Effector CD8-positive, alpha-beta T cell (primary cell): ENCODE results near the gene ACTR1B.
"Not testable (repeated sequence)": the region's sequence is repeated elsewhere in the genome, so short reads cannot be mapped to it uniquely, and the experiment has no call there.

Experiments
- DNase-seq: peaks from one replicate; lab custom pipeline; 2025; lab: John Stamatoyannopoulos, UW
- total RNA-seq, 4 experiments: gene quantifications; one replicate each; lab custom pipeline; 2026; lab: John Stamatoyannopoulos, UW

The ACTR1B gene
- 123 to 168 (median 144) reads per million in 4 experiments for total RNA-seq

GRCh38 chr2:97663962-97664635 lies at the start of gene ACTR1B:
ACTR1B (minus strand) TSS chr2:97664044; CDS start chr2:97663890, 154 bp downstream.
- DNase-seq: peak; percentile 95

DNA sequence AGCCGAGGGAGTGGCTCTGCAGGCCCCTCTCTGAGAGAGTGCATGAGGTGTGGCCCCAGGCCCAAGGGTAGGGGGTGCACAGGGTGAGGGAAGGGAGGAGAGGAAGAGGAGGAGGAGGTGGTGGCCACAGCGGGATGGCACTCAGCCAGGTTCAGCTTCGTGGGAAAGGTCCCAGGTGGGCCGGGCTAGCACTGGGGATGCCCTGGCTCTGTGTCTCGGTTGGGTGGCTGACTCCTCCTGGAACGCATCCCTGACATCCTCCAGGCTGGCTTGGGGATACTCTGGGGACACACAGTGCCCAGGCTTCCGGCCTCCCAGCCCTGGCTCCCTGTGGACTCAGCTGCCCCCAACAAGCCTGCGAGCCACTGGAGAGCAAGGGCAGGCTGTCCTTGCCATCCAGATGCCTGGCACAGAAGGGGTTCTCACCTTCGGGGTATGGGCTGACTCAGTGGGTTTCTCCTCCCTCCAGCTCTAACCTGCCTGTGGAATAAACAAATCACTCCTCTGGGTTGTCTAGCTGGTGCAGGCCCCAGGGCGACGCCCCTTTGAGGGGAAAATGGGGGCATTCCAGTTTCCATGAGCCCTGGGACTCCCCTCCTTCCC lies 49.0 kb upstream of the ACTR1B start:
- DNase-seq: peak; percentile 59

GRCh38 chr2:97712175-97712574 lies 48.3 kb upstream of the ACTR1B start:
- DNase-seq: not testable (repeated sequence)

DNA sequence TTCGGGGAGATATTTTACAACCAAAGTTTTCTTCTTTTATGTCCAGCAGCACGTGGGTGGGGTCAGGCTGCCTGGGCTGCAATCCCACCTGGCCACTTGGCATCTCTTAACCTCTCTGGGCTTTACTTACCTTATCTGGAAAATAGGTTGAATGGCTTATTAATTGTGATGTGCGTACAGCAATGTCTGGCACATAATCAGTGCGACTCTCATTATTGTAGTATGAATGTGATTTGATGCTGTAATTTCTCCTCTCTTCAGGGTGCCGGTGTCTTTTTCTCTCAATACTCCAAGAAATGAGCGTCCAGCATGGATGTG lies 47.5 kb upstream of the ACTR1B start:
- DNase-seq: no peak

- no peak for DNase-seq
Observed at GRCh38 chr2:97708608-97709007, 44.8 kb upstream of the ACTR1B start.

DNA sequence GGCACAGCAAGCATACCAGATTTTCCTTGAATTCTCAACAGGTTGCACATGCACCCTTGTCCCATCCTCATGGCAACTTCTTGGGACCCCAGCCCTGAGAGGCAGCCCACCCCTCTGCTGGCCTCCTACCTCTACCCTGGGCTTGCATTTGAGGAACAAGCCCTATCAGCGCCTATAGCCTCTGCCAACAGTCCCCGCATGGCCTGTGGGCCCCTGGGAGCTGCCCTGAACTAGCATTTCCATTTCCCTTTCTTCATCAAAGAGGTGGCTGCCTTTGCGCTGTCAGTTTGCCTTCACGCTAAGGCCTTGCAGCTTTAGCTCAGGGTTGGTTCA lies 44.2 kb upstream of the ACTR1B start:
- no peak for DNase-seq

GRCh38 chr2:97707362-97708047 lies 43.7 kb upstream of the ACTR1B start:
- no peak for DNase-seq

- DNase-seq: no peak
Observed at GRCh38 chr2:97706708-97707345, 43.0 kb upstream of the ACTR1B start.

- DNase-seq: no peak
Observed at GRCh38 chr2:97706112-97706511, 42.3 kb upstream of the ACTR1B start.

DNA sequence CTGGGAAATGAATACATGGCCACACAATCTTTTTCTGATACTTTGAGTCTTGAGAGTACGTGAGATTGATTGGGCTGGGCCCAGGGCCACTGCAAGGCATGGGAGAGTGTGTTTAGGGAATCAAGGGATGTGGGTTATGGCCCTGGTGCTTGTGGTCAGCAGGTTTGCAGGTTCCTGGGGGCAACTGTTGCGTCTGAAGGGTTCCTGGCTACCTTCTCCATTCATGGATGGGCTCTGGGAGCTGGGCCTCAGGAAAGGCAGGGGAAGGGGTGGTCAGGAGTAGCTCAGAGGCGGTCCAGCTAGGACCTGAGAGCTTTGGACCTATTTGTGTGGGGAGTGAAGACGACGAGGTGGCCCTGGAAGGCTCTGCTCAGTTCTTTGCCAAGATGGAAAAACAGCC lies 41.1 kb upstream of the ACTR1B start:
- DNase-seq: no peak

DNA sequence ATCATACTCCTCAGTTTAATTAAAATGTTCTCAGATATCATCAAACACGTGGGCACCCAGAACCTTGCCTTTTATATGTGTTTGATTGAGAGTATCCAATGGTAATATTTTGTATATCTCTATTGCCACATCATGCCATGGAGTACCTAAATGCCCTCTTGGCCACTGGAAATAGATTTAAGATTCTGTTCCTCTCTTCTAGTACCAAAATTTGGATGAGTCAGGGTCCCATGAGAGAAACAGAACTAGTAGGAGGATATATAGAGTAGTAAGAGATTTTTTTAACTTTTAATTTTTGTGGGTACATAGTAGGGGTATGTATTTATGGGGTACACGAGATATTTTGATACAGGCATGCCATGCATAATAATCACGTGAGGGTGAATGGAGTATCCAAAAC lies 39.9 kb upstream of the ACTR1B start:
- no peak for DNase-seq

DNA sequence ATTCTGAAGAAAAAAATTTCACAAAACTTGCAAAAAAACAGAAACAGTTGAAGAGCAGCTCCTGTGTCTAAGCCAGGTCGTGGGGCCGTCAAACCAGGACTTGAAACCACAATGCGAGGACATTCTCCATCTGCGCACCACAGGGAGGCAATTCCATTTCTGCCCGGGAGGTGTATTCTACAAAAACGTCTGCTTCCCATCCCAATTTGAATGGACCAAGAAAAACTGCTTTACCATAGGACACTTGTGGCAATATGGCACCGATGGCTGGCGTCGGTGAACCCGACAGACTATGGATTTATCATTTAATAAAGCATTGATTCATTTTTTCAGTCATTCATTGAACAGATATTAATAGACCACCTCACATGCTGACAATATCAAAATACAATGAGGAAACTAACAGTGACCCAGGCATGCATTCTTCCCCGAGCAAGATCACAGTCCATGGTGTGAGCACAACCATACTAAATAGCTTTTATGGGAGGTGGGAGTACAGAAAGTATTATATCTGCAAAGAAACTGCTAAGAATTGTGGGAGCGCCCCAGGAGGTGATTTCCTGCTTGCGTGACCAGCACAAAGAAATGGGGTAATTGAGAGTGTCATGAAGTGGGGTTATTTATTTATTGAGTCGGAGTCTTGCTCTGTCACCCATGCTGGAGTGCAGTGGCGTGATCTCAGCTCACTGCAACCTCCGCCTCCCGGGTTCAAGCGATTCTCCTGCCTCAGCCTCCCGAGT lies 39.1 kb upstream of the ACTR1B start:
- no peak for DNase-seq

GRCh38 chr2:97701851-97702465 lies 38.1 kb upstream of the ACTR1B start:
- DNase-seq: no peak

DNA sequence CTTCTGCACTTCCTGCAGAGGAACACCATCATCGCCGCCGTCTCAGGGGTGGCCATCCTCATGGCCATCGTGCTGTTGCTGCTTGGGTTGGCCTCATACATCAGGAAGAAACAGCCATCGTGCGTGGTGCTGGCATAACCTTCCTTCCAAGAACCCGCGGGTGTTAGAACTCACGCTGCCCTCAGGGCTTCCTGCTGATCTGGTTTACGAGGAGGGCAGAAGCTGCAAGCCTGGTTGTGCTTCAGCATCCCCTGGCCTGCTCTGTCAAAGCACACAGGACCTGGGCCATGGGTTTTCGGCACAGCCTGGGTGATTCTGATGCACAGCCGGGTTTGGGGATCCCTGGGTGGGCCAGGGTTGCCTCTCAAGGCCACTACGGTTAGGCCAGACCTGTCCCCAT lies 37.3 kb upstream of the ACTR1B start:
- no peak for DNase-seq

DNA sequence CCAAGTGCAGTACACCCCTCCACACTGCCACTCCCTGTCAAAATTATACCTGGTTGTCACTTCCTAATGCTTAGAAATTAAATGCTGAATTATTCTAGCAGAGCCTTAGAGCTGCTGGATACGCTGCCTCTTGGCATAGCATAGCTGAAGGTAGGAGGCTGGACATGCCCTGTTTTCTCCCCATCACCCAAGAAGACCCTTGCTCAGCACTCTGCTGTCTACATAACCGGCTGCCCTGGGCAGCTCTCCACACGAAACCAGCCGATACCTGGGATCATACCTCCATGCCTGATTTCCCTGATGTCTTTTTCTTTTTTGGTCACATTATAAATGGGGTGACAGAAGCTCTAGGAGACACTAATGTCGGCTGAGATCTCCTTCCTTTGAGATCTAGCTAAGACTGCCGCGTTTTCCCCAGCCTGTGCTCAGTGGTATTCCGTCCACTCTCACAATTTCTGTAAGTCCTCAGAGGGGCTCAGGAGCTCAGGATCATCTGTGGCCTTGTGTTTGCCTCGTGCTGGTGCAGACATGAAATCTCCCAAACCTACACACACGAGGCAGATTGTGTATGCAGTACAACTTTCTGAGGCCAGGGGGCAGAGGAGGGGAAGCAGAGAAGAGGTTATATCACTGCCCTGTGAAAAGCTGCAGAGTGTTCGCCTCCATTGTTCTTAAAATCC lies 36.1 kb upstream of the ACTR1B start:
- DNase-seq: peak; percentile 34

- no peak for DNase-seq
Observed at GRCh38 chr2:97698530-97698929, 34.7 kb upstream of the ACTR1B start.

DNA sequence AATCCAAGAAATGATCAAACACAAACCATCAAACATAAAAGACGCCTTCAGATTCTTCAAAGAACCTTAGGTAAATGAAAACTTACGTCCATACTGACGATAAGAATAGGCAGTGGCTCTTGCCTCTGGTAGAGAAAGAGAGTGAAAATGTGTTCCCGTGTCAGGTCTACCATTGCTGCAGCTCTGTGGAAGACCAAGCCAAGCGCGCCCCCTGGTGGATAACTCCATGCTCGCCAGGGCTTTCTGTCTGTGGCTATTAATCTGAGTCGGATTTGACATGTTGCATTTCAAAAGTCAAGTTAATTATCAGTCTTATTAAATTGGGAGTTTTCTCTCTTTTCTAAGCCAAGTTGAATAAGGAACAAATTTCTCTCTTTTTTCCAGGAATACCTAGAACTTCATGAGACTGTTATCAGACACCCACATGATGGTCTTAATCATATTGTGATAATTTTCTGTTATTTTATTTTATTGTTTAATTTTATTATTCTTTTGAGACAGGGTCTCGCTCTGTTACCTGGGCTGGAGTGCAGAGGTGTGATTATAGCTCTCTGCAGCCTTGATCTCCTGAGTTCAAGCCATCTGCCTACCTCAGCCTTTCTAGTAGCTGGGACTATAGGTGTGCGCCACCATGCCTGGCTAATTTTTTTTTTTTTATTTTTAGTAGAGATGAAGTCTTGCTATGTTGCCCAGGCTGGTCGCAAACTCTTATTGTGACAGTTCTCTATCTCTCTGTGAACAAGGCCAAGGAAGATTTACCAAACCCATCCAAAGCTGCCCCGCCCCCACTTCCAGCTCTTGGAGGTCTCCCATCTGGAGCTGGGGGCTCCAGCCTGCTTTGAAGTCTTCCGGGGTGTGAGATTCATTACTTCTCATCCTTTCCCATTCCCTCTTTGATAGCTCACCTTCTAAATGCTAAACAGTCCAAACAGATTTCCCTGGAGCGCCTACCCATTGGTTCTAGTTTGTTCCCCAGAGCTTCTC lies 33.7 kb upstream of the ACTR1B start:
- DNase-seq: peak; percentile 86

DNA sequence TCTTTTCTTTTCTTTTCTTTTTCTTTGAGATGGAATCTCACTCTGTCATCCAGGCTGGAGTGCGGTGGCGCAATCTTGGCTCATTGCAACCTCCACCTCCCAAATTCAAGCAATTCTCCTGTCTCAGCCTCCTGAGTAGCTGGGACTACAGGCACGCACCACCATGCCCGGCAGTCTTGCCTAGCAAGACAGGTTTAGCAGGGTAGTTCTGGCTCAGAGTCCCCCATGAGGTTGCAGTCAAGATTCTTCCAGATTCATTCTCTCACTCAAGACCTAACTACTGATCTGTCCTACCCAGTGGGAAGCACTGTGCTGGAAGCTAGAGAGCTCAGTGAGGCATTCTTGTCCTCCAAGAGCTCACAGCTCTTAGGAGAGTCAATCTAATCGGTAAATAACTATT lies 31.9 kb upstream of the ACTR1B start:
- no peak for DNase-seq

DNA sequence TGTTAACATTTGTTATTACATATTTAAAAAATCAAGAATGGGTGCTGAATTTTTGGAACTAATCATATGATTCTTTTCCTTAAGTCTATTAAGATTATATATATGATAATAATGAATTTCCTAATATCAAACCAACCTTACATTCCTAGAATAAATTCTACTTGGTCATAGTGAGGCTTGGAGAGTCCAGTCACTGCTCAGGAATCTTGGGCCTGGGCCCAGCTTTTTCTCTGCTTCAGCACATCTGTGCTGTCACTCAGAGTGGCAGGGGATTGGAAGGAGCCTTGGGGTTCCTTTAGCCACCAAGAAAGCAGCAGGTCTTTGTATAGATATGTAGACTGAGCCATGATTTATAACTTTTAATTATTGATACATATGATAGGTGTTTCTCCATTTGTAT lies 29.6 kb upstream of the ACTR1B start:
- DNase-seq: no peak

DNA sequence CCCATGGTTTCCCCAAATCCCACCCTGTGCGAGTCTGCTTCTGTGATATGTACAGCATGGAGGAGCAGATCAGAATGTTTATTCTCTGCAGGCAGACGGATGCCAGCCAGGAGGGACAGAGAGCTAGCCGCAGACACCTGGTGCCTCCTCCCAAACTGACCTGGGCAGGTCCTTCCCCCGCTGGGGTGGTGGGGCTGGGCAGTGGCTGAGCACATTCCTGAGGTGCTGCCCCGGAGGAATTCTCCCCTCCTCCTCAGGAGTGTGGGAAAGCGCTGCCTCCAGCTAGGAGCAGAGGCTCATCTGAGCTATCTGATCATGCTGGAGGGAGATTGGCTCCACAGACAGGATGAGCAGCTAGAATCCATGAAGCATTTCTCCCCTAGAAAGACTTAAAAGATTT lies 27.3 kb upstream of the ACTR1B start:
- DNase-seq: no peak
